ENCODE data around the gene OLIG1.

DNA sequence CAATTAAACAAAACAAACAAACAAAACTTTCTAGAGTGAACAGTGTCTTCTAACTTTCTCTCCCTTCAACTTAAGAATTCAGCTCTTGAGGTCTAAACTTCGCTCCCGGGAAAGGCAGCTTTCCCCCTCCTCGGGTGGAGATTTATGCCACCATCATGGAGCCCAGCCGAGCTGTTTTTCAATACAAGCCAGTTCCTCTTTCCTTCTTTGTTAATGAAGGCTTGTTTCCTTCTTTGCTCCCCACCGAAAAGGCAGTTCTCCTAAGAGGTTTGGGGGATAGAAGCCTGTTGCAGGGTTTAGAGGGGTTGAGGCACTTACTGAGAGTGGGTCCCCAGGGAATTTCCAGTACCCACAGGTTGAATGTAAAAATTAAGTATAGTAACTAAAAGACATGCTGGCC is 26.5 kb downstream of the OLIG1 start:
- TF ChIP-seq, protein P1, sequence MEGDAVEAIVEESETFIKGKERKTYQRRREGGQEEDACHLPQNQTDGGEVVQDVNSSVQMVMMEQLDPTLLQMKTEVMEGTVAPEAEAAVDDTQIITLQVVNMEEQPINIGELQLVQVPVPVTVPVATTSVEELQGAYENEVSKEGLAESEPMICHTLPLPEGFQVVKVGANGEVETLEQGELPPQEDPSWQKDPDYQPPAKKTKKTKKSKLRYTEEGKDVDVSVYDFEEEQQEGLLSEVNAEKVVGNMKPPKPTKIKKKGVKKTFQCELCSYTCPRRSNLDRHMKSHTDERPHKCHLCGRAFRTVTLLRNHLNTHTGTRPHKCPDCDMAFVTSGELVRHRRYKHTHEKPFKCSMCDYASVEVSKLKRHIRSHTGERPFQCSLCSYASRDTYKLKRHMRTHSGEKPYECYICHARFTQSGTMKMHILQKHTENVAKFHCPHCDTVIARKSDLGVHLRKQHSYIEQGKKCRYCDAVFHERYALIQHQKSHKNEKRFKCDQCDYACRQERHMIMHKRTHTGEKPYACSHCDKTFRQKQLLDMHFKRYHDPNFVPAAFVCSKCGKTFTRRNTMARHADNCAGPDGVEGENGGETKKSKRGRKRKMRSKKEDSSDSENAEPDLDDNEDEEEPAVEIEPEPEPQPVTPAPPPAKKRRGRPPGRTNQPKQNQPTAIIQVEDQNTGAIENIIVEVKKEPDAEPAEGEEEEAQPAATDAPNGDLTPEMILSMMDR (IDR thresholded peaks at IDR 0.05) = no peak
- TF ChIP-seq ZFX (IDR thresholded peaks at IDR 0.05; ENCODE audit: borderline replicate concordance) = no peak

Data from 22Rv1 (cell line).